PC-9 (cell line): ENCODE measurements around the gene GRID2. TPM values are rescaled to one million over a fixed set of nuclear protein-coding genes. Genes with fewer than 3 reads are reported as not detected.

ENCODE experiments used
- BruUV-seq: library from RNA; stranded (reverse); fragments of 400-500 nt; replicated peaks from 2 replicates; lab custom pipeline; 2021; lab: Mats Ljungman, UMichigan
- CTCF ChIA-PET: fragments of 300-600 bp; sonication (Branson Sonifier 250); formaldehyde crosslinking; loops from one replicate; lab custom pipeline; 2022; ENCODE audit warnings: antibody characterized with exemption; lab: Charles Lee
- POLR2A ChIA-PET: fragments of 300-600 bp; sonication (Branson Sonifier 250); formaldehyde crosslinking; loops from one replicate; lab custom pipeline; 2022; ENCODE audit warnings: antibody characterized with exemption; ENCODE audit not compliant: unreplicated experiment; lab: Charles Lee
- DNase-seq, 2 experiments: peaks; one replicate each; pipeline versions ENCODE4 v3.0.0 to v3.0.0-alpha.2; 2015 to 2022; ENCODE audit warnings: mixed read lengths in 1 of 2
- H2AFZ ChIP-seq: fragments of 200-600 bp; sonication (generic); 2 replicates; pipeline ENCODE4 v1.8.1; 2017; ENCODE audit warnings: antibody characterized with exemption
- H3F3A ChIP-seq: fragments of 200-600 bp; sonication (generic); 2 replicates; pipeline ENCODE4 v1.8.1; 2017; ENCODE audit warnings: antibody characterized with exemption, mild to moderate bottlenecking, low read depth; ENCODE audit not compliant: insufficient read depth
- H3K27ac ChIP-seq: fragments of 200-600 bp; sonication (generic); 2 replicates; pipeline ENCODE4 v1.6.1; 2016; ENCODE audit warnings: mixed run types
- H3K27me3 ChIP-seq: fragments of 200-600 bp; sonication (generic); 2 replicates; pipeline ENCODE4 v1.6.1; 2016; ENCODE audit warnings: low read depth, mixed run types; ENCODE audit not compliant: insufficient read depth
- H3K36me3 ChIP-seq: fragments of 200-600 bp; sonication (generic); 2 replicates; pipeline ENCODE4 v1.6.1; 2016; ENCODE audit warnings: low read depth, mixed run types
- H3K4me1 ChIP-seq: fragments of 200-600 bp; sonication (generic); replicated peaks from 2 replicates; pipeline ENCODE4 v1.6.1; 2016; ENCODE audit warnings: mixed run types; ENCODE audit not compliant: insufficient read depth
- H3K4me2 ChIP-seq: fragments of 200-600 bp; sonication (generic); 2 replicates; pipeline ENCODE4 v1.6.1; 2017; ENCODE audit warnings: mixed run types
- H3K4me3 ChIP-seq: fragments of 200-600 bp; sonication (generic); 2 replicates; pipeline ENCODE4 v1.6.1; 2016; ENCODE audit warnings: mixed run types
- H3K79me2 ChIP-seq: fragments of 200-600 bp; sonication (generic); 2 replicates; pipeline ENCODE4 v1.6.1; 2017; ENCODE audit warnings: low read depth, mixed run types
- H3K9me2 ChIP-seq: fragments of 200-600 bp; sonication (generic); 2 replicates; pipeline ENCODE4 v1.8.1; 2017; ENCODE audit warnings: mild to moderate bottlenecking; ENCODE audit not compliant: insufficient read depth
- H3K9me3 ChIP-seq: fragments of 200-600 bp; sonication (generic); 2 replicates; pipeline ENCODE4 v1.8.1; 2016; ENCODE audit warnings: low read depth; ENCODE audit not compliant: insufficient read depth
- H4K20me1 ChIP-seq: fragments of 200-600 bp; sonication (generic); 2 replicates; pipeline ENCODE4 v1.8.1; 2017; ENCODE audit not compliant: insufficient read depth
- CTCF ChIP-seq: fragments of 200-600 bp; sonication (generic); conservative IDR thresholded peaks from 2 replicates; pipeline ENCODE4 v1.6.1; 2017; ENCODE audit warnings: mixed run types, antibody characterized with exemption, mild to moderate bottlenecking, moderate library complexity
- EZH2 ChIP-seq: fragments of 200-600 bp; sonication (generic); IDR thresholded peaks from 2 replicates; pipeline ENCODE4 v1.8.0; 2017; ENCODE audit warnings: antibody characterized with exemption, low read depth
- intact Hi-C: fragments of 100-400 bp; cut with micrococcal nuclease; formaldehyde crosslinking; loops from one replicate; pipeline ENCODE4 v1.10.0; 2022; ENCODE audit not compliant: unreplicated experiment
- total RNA-seq: library from RNA; stranded (reverse); gene quantifications from 2 replicates; pipeline ENCODE4 v1.2.3, GENCODE V29; 2021

Gene GRID2
- total RNA-seq, 1 experiment from 2014 or later: not detected

- Histone ChIP-seq H3F3A (no peaks in the 10 kb centered on the region), H3K9me2 (no peaks in the 10 kb centered on the region), H3K27me3 (no peaks in the 10 kb centered on the region), H3K9me3 (no peaks in the 10 kb centered on the region), H4K20me1 (no peaks in the 10 kb centered on the region), H3K4me3 (no peak overlapping the region), H3K27ac (no peak overlapping the region), H2AFZ (no peak overlapping the region), H3K79me2 (no peaks in the 10 kb centered on the region), H3K4me2 (no peak overlapping the region), H3K4me1 (no peaks in the 10 kb centered on the region), H3K36me3 (no peaks in the 10 kb centered on the region)
- no peak for DNase-seq
- BruUV-seq: no TSS peak
- TF ChIP-seq EZH2 (no peak), CTCF (no peak)
- POLR2A ChIA-PET: no interaction called here
- CTCF ChIA-PET: no interaction called here
- intact Hi-C loops: no loop called here
These were observed 1498.3 kb downstream of the GRID2 start for GRCh38 chr4:93802045-93802444.

GRCh38 chr4:93809773-93810172 lies 1506.0 kb downstream of the GRID2 start:
- Histone ChIP-seq H3K9me3 (no peaks in the 10 kb centered on the region), H3K27ac (no peak overlapping the region), H3K27me3 (no peaks in the 10 kb centered on the region), H3K79me2 (no peaks in the 10 kb centered on the region), H3K4me1 (no peaks in the 10 kb centered on the region), H3K36me3 (no peaks in the 10 kb centered on the region), H3K4me3 (no peak overlapping the region), H2AFZ (no peak overlapping the region), H4K20me1 (no peaks in the 10 kb centered on the region), H3F3A (no peaks in the 10 kb centered on the region), H3K4me2 (no peak overlapping the region), H3K9me2 (no peaks in the 10 kb centered on the region)
- DNase-seq: no peak
- ChIA-PET POLR2A (no interaction called here), CTCF (no interaction called here)
- BruUV-seq: no TSS peak
- TF ChIP-seq CTCF (no peak), EZH2 (no peak)
- intact Hi-C loops: no loop called here

- H3K4me1 ChIP-seq: no peaks in the 10 kb centered on the region
- H4K20me1 ChIP-seq: no peaks in the 10 kb centered on the region
- ChIA-PET POLR2A (interaction anchor here (0.6 kb wide), 1 partner anchor 1143 kb away, joined by 9 read pairs; no protein-coding TSS in a partner anchor), CTCF (no interaction called here)
- H3K36me3 ChIP-seq: no peaks in the 10 kb centered on the region
- H3K9me3 ChIP-seq: no peaks in the 10 kb centered on the region
- BruUV-seq: no TSS peak
- no peaks in the 10 kb centered on the region for H3K9me2 ChIP-seq
- H3K27ac ChIP-seq: no peak overlapping the region
- no peaks in the 10 kb centered on the region for H3K27me3 ChIP-seq
- TF ChIP-seq EZH2 (no peak), CTCF (no peak)
- H2AFZ ChIP-seq: no peak overlapping the region
- H3F3A ChIP-seq: no peaks in the 10 kb centered on the region
- no peak for DNase-seq
- no peak overlapping the region for H3K4me2 ChIP-seq
- no peaks in the 10 kb centered on the region for H3K79me2 ChIP-seq
- intact Hi-C loops: no loop called here
- no peak overlapping the region for H3K4me3 ChIP-seq
These were observed 1506.7 kb downstream of the GRID2 start for GRCh38 chr4:93810340-93810992.
